ENCODE measurements around the gene SREBF2. TPM values are rescaled to one million over a fixed set of nuclear protein-coding genes. Genes with fewer than 3 reads are reported as not detected.

Gene SREBF2
- total and polyA plus RNA-seq, 9 of the 15 experiments (the other 6 are each of a cell fraction or from before 2014, with no cell fraction given): 1.1 to 84.2 (median 26.9) TPM

- TF ChIP-seq CCNT2 (IDR thresholded peaks at IDR 0.05; ENCODE audit: borderline replicate concordance, extremely low read depth, insufficient read length, low read depth, low read length): no peak
These were observed 43.4 kb downstream of the SREBF2 start (continued) for GRCh38 chr22:41876275-41876674.

- no peaks in the 10 kb centered on the region for H3K4me1 ChIP-seq (replicated peaks in 1 of 2; ENCODE audit: control insufficient read depth in 2 of 2, insufficient read depth in 2 of 2, low read length in 2 of 2)
- no peak for DNase-seq (ENCODE audit: extremely low read depth in 1 of 4, low spot score in 3 of 4)
- H3K79me2 ChIP-seq (ENCODE audit: control insufficient read depth, insufficient read depth, low read length): no peaks in the 10 kb centered on the region; the same call in 2 of the 3 replicates
- ATAC-seq: no peak
- H2AFZ ChIP-seq (ENCODE audit: low read depth, low read length): no peak overlapping the region
- BruUV-seq (replicated peaks): no TSS peak
- TF ChIP-seq ZNF639 (CRISPR knock-in tag; conservative IDR thresholded peaks at IDR 0.05 in 1 of 2, IDR thresholded peaks at IDR 0.05 in 1 of 2): no peak
- no peak for TF ChIP-seq CEBPZ (IDR thresholded peaks at IDR 0.05; ENCODE audit: borderline replicate concordance, low read depth, low read length)
- peaks cover 89% of the 10 kb centered on the region for H3K36me3 ChIP-seq (ENCODE audit: control insufficient read depth, insufficient read depth, low read length)
- H3K4me3 ChIP-seq: no peak overlapping the region
- no peaks in the 10 kb centered on the region for H4K20me1 ChIP-seq (replicated peaks; ENCODE audit: control insufficient read depth, insufficient read depth, low read length)
- no peaks in the 10 kb centered on the region for H3K9me3 ChIP-seq (replicated peaks; ENCODE audit: control insufficient read depth, insufficient read depth, low read depth, low read length)
- intact Hi-C loops (cut with micrococcal nuclease) (no loop called here), in situ Hi-C loops (cut with MboI) (no loop called here)
- no peaks in the 10 kb centered on the region for H3K9me1 ChIP-seq (ENCODE audit: control insufficient read depth, insufficient read depth, low read length)
- ChIA-PET CTCF (ENCODE audit: low intra/inter-chr PET ratio) (no interaction called here), POLR2A (interaction anchor here (0.9 kb wide), 1 partner anchor 21 kb away, joined by 4 read pairs; no protein-coding TSS in a partner anchor)
- no peak for FAIRE-seq
- H3K9ac ChIP-seq (ENCODE audit: insufficient read depth in 1 of 2, low read depth in 2 of 2, low read length in 2 of 2): no peak overlapping the region
- H3K4me2 ChIP-seq (ENCODE audit: insufficient read depth, low read length): no peak overlapping the region
- no peaks in the 10 kb centered on the region for H3K27me3 ChIP-seq (ENCODE audit: control insufficient read depth in 2 of 2, insufficient read depth in 2 of 2, low read length in 2 of 2)
- no peak overlapping the region for H3K27ac ChIP-seq (ENCODE audit: extremely low read depth, low read depth, low read length)
These were observed 43.8 kb downstream of the SREBF2 start for GRCh38 chr22:41876675-41877074.
